ENCODE data around the gene STAB2.

STAB2 gene

DNA sequence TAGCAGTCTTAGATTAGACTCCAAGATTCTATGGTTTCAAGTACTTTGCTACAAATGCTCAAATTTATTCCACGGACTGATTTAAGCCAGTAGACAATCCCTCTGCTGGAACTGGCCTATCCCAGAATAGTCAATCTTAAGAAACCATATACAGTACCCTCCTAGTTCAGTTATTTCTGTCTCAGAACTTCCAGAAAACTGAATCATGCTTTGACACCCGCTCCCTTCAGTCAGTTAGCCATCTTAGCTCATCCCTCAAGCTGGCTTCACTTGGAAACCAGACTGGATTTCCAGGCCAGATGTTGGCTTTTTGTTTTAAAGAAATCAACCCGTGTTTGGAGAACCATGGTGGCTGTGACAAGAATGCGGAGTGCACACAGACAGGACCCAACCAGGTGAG is 128.4 kb downstream of the STAB2 start:
- H3K9me3 ChIP-seq (ENCODE audit: low read length), result no peaks in the 10 kb centered on the region
- H2AFZ ChIP-seq (ENCODE audit: low read length), result no peak overlapping the region
- H3K79me2 ChIP-seq (ENCODE audit: insufficient read depth, low read length), result no peaks in the 10 kb centered on the region
- no peak overlapping the region for H3K27ac ChIP-seq (ENCODE audit: low read depth, low read length, poor library complexity, severe bottlenecking)
- H3K36me3 ChIP-seq (ENCODE audit: insufficient read depth, low read length), result no peaks in the 10 kb centered on the region
- no peaks in the 10 kb centered on the region for H3K27me3 ChIP-seq (ENCODE audit: insufficient read depth, low read length)
- no peaks in the 10 kb centered on the region for H3K9me2 ChIP-seq (ENCODE audit: low read depth, low read length)
- no peaks in the 10 kb centered on the region for H4K20me1 ChIP-seq (ENCODE audit: insufficient read depth, low read length)
- H3K4me3 ChIP-seq (ENCODE audit: low read depth, low read length, poor library complexity, severe bottlenecking), result no peak overlapping the region
- TF ChIP-seq CTCF (IDR thresholded peaks at IDR 0.05; ENCODE audit: low read length) (no peak), EZH2 (IDR thresholded peaks at IDR 0.05; ENCODE audit: borderline replicate concordance, low read length) (no peak)
- H3K9ac ChIP-seq (ENCODE audit: low read length), result no peak overlapping the region
- no peaks in the 10 kb centered on the region for H3K4me1 ChIP-seq (ENCODE audit: insufficient read depth, low read length, severe bottlenecking)
- H3F3A ChIP-seq (ENCODE audit: insufficient read depth, low read length), result no peaks in the 10 kb centered on the region
- H3K4me2 ChIP-seq (ENCODE audit: low read length), result no peak overlapping the region

DNA sequence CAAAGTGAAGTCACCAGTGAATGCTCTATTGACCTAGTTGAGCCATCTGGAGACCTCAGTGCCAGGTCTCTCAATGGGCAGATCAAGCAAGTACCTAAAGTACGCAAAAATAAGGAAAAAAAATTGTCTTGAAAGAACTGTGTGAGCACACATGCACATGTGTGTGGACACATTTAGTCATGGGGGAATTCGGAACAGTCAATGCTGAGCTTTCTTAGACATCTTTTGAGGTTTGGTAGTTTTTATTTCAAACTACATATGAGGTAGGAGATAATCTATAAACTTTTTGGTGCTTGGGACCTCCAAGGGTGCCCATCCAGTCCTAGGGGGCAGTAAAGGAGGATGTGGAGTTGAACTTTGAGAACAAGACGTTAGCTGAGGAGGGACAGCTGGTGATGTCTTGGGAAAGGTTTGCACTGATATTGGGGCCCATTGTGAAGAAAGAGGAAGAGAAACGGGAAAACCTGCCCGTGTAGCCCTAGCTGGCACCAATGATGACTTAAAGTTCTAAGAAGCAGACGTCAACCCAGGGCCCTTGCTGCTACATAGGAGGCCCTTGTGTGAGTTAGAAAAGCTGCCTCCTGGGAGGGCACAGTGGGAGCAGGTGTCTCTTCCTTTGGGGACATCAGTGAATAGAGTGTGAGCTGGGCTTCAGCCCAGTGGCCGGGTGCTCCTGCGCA is 129.6 kb downstream of the STAB2 start:
- no peak overlapping the region for H3K27ac ChIP-seq (ENCODE audit: low read depth, low read length, poor library complexity, severe bottlenecking)
- no peaks in the 10 kb centered on the region for H3K9me3 ChIP-seq (ENCODE audit: low read length)
- no peaks in the 10 kb centered on the region for H3K36me3 ChIP-seq (ENCODE audit: insufficient read depth, low read length)
- TF ChIP-seq EZH2 (IDR thresholded peaks at IDR 0.05; ENCODE audit: borderline replicate concordance, low read length) (no peak), CTCF (IDR thresholded peaks at IDR 0.05; ENCODE audit: low read length) (no peak)
- H3K9ac ChIP-seq (ENCODE audit: low read length), result no peak overlapping the region
- H3K4me3 ChIP-seq (ENCODE audit: low read depth, low read length, poor library complexity, severe bottlenecking), result no peak overlapping the region
- no peak overlapping the region for H3K4me2 ChIP-seq (ENCODE audit: low read length)
- no peaks in the 10 kb centered on the region for H3F3A ChIP-seq (ENCODE audit: insufficient read depth, low read length)
- no peaks in the 10 kb centered on the region for H4K20me1 ChIP-seq (ENCODE audit: insufficient read depth, low read length)
- H3K4me1 ChIP-seq (ENCODE audit: insufficient read depth, low read length, severe bottlenecking), result no peaks in the 10 kb centered on the region
- no peak overlapping the region for H2AFZ ChIP-seq (ENCODE audit: low read length)
- H3K27me3 ChIP-seq (ENCODE audit: insufficient read depth, low read length), result no peaks in the 10 kb centered on the region
- no peaks in the 10 kb centered on the region for H3K9me2 ChIP-seq (ENCODE audit: low read depth, low read length)
- no peaks in the 10 kb centered on the region for H3K79me2 ChIP-seq (ENCODE audit: insufficient read depth, low read length)

GRCh38 chr12:103725398-103725797 is 138.3 kb downstream of the STAB2 start:
- Histone ChIP-seq H3K27me3 (ENCODE audit: insufficient read depth, low read length) (no peaks in the 10 kb centered on the region), H3F3A (ENCODE audit: insufficient read depth, low read length) (no peaks in the 10 kb centered on the region), H3K79me2 (ENCODE audit: insufficient read depth, low read length) (no peaks in the 10 kb centered on the region), H2AFZ (ENCODE audit: low read length) (no peak overlapping the region), H3K9me3 (ENCODE audit: low read length) (no peaks in the 10 kb centered on the region), H4K20me1 (ENCODE audit: insufficient read depth, low read length) (no peaks in the 10 kb centered on the region), H3K9ac (ENCODE audit: low read length) (no peak overlapping the region), H3K9me2 (ENCODE audit: low read depth, low read length) (no peaks in the 10 kb centered on the region), H3K36me3 (ENCODE audit: insufficient read depth, low read length) (no peaks in the 10 kb centered on the region), H3K4me1 (ENCODE audit: insufficient read depth, low read length, severe bottlenecking) (no peaks in the 10 kb centered on the region), H3K27ac (ENCODE audit: low read depth, low read length, poor library complexity, severe bottlenecking) (no peak overlapping the region), H3K4me3 (ENCODE audit: low read depth, low read length, poor library complexity, severe bottlenecking) (no peak overlapping the region), H3K4me2 (ENCODE audit: low read length) (no peak overlapping the region)
- TF ChIP-seq CTCF (IDR thresholded peaks at IDR 0.05; ENCODE audit: low read length) (no peak), EZH2 (IDR thresholded peaks at IDR 0.05; ENCODE audit: borderline replicate concordance, low read length) (no peak)
